Measurements from ENCODE around the gene HIVEP1.

HIVEP1 gene

GRCh38 chr6:12020187-12020791 lies 8.2 kb downstream of the HIVEP1 start:
- no peak for DNase-seq

- no peak for DNase-seq
Observed at GRCh38 chr6:12022481-12022880, 10.4 kb downstream of the HIVEP1 start.

GRCh38 chr6:12022953-12023388 lies 10.9 kb downstream of the HIVEP1 start:
- no peak for DNase-seq

- no peak for DNase-seq
Observed at GRCh38 chr6:12024216-12024615, 12.1 kb downstream of the HIVEP1 start.

GRCh38 chr6:12024699-12025434 lies 12.8 kb downstream of the HIVEP1 start:
- DNase-seq = no peak

- no peak for DNase-seq
Observed at GRCh38 chr6:12026120-12026519, 14.0 kb downstream of the HIVEP1 start.

GRCh38 chr6:12026833-12027232 lies 14.7 kb downstream of the HIVEP1 start:
- no peak for DNase-seq

- no peak for DNase-seq
Observed at GRCh38 chr6:12028213-12028612, 16.1 kb downstream of the HIVEP1 start.

GRCh38 chr6:12029979-12030737 lies 18.0 kb downstream of the HIVEP1 start:
- DNase-seq = no peak

- DNase-seq = no peak
Observed at GRCh38 chr6:12030993-12031550, 19.0 kb downstream of the HIVEP1 start.

GRCh38 chr6:12032783-12033573 lies 20.9 kb downstream of the HIVEP1 start:
- DNase-seq = no peak

- no peak for DNase-seq
Observed at GRCh38 chr6:12033770-12034169, 21.7 kb downstream of the HIVEP1 start.

- no peak for DNase-seq
Observed at GRCh38 chr6:12034349-12034748, 22.2 kb downstream of the HIVEP1 start.

- no peak for DNase-seq
Observed at GRCh38 chr6:12034837-12035236, 22.7 kb downstream of the HIVEP1 start.

GRCh38 chr6:12036766-12037165 lies 24.7 kb downstream of the HIVEP1 start:
- DNase-seq = no peak

- no peak for DNase-seq
Observed at GRCh38 chr6:12037798-12038197, 25.7 kb downstream of the HIVEP1 start.

GRCh38 chr6:12039540-12040459 lies 27.7 kb downstream of the HIVEP1 start:
- DNase-seq = no peak

GRCh38 chr6:12047304-12047703 lies 35.2 kb downstream of the HIVEP1 start:
- DNase-seq = no peak

GRCh38 chr6:12047792-12048432 lies 35.8 kb downstream of the HIVEP1 start:
- DNase-seq = no peak

- no peak for DNase-seq
Observed at GRCh38 chr6:12048609-12049008, 36.5 kb downstream of the HIVEP1 start.

GRCh38 chr6:12049165-12049564 lies 37.1 kb downstream of the HIVEP1 start:
- no peak for DNase-seq
